ENCODE results near the gene KRT5. TPM values are rescaled to one million over a fixed set of nuclear protein-coding genes. Genes with fewer than 3 reads are reported as not detected.

KRT5 gene
- total and polyA plus RNA-seq, 10 of the 15 experiments (the other 5 are each of a cell fraction or from before 2014, with no cell fraction given) = 1.6 TPM; not detected in 9

- Histone ChIP-seq H2AFZ (ENCODE audit: control insufficient read depth, low read depth, low read length) (no peak overlapping the region), H3K9ac (ENCODE audit: control insufficient read depth, insufficient read depth, low read length) (no peak overlapping the region), H3K79me2 (ENCODE audit: control insufficient read depth, insufficient read depth, low read length) (no peaks in the 10 kb centered on the region), H3K4me2 (ENCODE audit: control insufficient read depth, insufficient read depth) (no peak overlapping the region), H4K20me1 (ENCODE audit: control insufficient read depth, insufficient read depth) (no peaks in the 10 kb centered on the region), H3K4me3 (no peak overlapping the region), H3K27ac (ENCODE audit: control insufficient read depth, insufficient read depth) (no peak overlapping the region), H3K9me3 (replicated peaks; ENCODE audit: control insufficient read depth, insufficient read depth, low read length) (no peaks in the 10 kb centered on the region), H3K4me1 (ENCODE audit: control insufficient read depth, insufficient read depth, low read length) (no peaks in the 10 kb centered on the region), H3K27me3 (replicated peaks in 1 of 2; ENCODE audit: control insufficient read depth in 2 of 2, insufficient read depth in 2 of 2, low read length in 1 of 2) (peaks cover 0 to 4% of the 10 kb centered on the region in 2 experiments; a peak in 3 of 4 replicates), H3K36me3 (ENCODE audit: control insufficient read depth in 2 of 2, insufficient read depth in 2 of 2, low read length in 1 of 2) (no peaks in the 10 kb centered on the region)
- ChIA-PET POLR2A (interaction anchor here (0.5 kb wide), 1 partner anchor 775 kb away, joined by 3 read pairs; no protein-coding TSS in a partner anchor), RAD21 (ENCODE audit: unreplicated experiment) (no interaction called here), CTCF (no interaction called here), SMC1A (ENCODE audit: uncharacterized antibody, unreplicated experiment) (interaction anchor here (0.7 kb wide), 1 partner anchor 203 kb away, joined by 4 read pairs; no protein-coding TSS in a partner anchor)
- FAIRE-seq (no peak), ATAC-seq (no peak), DNase-seq (ENCODE audit: low read depth, low spot score) (no peak)
- in situ Hi-C loops (cut with MboI) (no loop called here), intact Hi-C loops (cut with micrococcal nuclease; ENCODE audit: unreplicated experiment) (no loop called here)
- 40% methylated on average over 8 of the region's 8 CpGs for WGBS (ENCODE audit: insufficient coverage, insufficient replicate concordance, low lambda C conversion rate, missing lambda C conversion rate)
- TF ChIP-seq, protein P1, sequence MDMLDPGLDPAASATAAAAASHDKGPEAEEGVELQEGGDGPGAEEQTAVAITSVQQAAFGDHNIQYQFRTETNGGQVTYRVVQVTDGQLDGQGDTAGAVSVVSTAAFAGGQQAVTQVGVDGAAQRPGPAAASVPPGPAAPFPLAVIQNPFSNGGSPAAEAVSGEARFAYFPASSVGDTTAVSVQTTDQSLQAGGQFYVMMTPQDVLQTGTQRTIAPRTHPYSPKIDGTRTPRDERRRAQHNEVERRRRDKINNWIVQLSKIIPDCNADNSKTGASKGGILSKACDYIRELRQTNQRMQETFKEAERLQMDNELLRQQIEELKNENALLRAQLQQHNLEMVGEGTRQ (IDR thresholded peaks at IDR 0.05; ENCODE audit: borderline replicate concordance, low read depth, low read length) = no peak
- no peak for TF ChIP-seq NR2F1 (conservative IDR thresholded peaks at IDR 0.05)
- no peak for TF ChIP-seq EZH2 (IDR thresholded peaks at IDR 0.05; ENCODE audit: borderline replicate concordance, control insufficient read depth, low read depth, low read length)
- TF ChIP-seq YY1 (IDR thresholded peaks at IDR 0.05; ENCODE audit: low read depth, low read length) = no peak
- no peak for TF ChIP-seq JUNB (IDR thresholded peaks at IDR 0.05)
- TF ChIP-seq, protein P2, sequence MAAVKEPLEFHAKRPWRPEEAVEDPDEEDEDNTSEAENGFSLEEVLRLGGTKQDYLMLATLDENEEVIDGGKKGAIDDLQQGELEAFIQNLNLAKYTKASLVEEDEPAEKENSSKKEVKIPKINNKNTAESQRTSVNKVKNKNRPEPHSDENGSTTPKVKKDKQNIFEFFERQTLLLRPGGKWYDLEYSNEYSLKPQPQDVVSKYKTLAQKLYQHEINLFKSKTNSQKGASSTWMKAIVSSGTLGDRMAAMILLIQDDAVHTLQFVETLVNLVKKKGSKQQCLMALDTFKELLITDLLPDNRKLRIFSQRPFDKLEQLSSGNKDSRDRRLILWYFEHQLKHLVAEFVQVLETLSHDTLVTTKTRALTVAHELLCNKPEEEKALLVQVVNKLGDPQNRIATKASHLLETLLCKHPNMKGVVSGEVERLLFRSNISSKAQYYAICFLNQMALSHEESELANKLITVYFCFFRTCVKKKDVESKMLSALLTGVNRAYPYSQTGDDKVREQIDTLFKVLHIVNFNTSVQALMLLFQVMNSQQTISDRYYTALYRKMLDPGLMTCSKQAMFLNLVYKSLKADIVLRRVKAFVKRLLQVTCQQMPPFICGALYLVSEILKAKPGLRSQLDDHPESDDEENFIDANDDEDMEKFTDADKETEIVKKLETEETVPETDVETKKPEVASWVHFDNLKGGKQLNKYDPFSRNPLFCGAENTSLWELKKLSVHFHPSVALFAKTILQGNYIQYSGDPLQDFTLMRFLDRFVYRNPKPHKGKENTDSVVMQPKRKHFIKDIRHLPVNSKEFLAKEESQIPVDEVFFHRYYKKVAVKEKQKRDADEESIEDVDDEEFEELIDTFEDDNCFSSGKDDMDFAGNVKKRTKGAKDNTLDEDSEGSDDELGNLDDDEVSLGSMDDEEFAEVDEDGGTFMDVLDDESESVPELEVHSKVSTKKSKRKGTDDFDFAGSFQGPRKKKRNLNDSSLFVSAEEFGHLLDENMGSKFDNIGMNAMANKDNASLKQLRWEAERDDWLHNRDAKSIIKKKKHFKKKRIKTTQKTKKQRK (IDR thresholded peaks at IDR 0.05; ENCODE audit: low read depth, low read length) = no peak
- no peak for TF ChIP-seq TCF3 (IDR thresholded peaks at IDR 0.05; ENCODE audit: borderline replicate concordance, insufficient read depth, low read depth, low read length)
- no TSS peak for BruUV-seq (replicated peaks)
Observed at GRCh38 chr12:52518574-52519386, 1.4 kb downstream of the KRT5 start.

All from GM12878 (cell line).